GM23338 (cell line): ENCODE data around the gene RTN3. TPM values are rescaled to one million over a fixed set of nuclear protein-coding genes. Genes with fewer than 3 reads are reported as not detected.
"Not testable (repeated sequence)": the region's sequence is repeated elsewhere in the genome, so short reads cannot be mapped to it uniquely, and the experiment has no call there.

Experiments used
- ATAC-seq: fragments of 200-7000 bp; cut with Tn5 transposase; 3 replicates; pipeline ENCODE4 v1.9.1; 2020
- DNase-seq: peaks from one replicate; pipeline ENCODE4 v3.0.0-alpha.2; 2015; ENCODE audit warnings: low spot score
- H2AFZ ChIP-seq: fragments of 200-600 bp; sonication (generic); 2 replicates; pipeline ENCODE4 v1.8.0; 2016; ENCODE audit warnings: antibody characterized with exemption, mild to moderate bottlenecking, moderate library complexity
- H3F3A ChIP-seq: fragments of 200-600 bp; sonication (generic); replicated peaks from 2 replicates; pipeline ENCODE4 v1.8.0; 2017; ENCODE audit warnings: antibody characterized with exemption, mixed run types, low read depth
- H3K27ac ChIP-seq: fragments of 200-600 bp; sonication (generic); 2 replicates; pipeline ENCODE4 v1.6.1; 2016; ENCODE audit warnings: low read depth
- H3K27me3 ChIP-seq: fragments of 200-600 bp; sonication (generic); 2 replicates; pipeline ENCODE4 v1.8.0; 2016; ENCODE audit warnings: mild to moderate bottlenecking, mixed run types, moderate library complexity; ENCODE audit not compliant: insufficient read depth
- H3K36me3 ChIP-seq: fragments of 200-600 bp; sonication (generic); 2 replicates; pipeline ENCODE4 v1.8.0; 2016; ENCODE audit warnings: mild to moderate bottlenecking; ENCODE audit not compliant: insufficient read depth
- H3K4me1 ChIP-seq: fragments of 200-600 bp; sonication (generic); 2 replicates; pipeline ENCODE4 v1.8.0; 2016; ENCODE audit warnings: mild to moderate bottlenecking, moderate library complexity; ENCODE audit not compliant: insufficient read depth
- H3K4me2 ChIP-seq: fragments of 200-600 bp; sonication (generic); 2 replicates; pipeline ENCODE4 v1.7.1; 2017; ENCODE audit warnings: mixed run types
- H3K4me3 ChIP-seq: fragments of 200-600 bp; sonication (generic); 2 replicates; pipeline ENCODE4 v1.6.1; 2016; ENCODE audit warnings: mixed run types
- H3K79me2 ChIP-seq: fragments of 200-600 bp; sonication (generic); replicated peaks from 2 replicates; pipeline ENCODE4 v1.8.0; 2017; ENCODE audit warnings: mild to moderate bottlenecking; ENCODE audit not compliant: insufficient read depth
- H3K9me2 ChIP-seq: fragments of 200-600 bp; sonication (generic); 2 replicates; pipeline ENCODE4 v1.8.0; 2017; ENCODE audit not compliant: insufficient read depth
- H4K20me1 ChIP-seq: fragments of 200-600 bp; sonication (generic); replicated peaks from 2 replicates; pipeline ENCODE4 v1.8.0; 2017; ENCODE audit warnings: mild to moderate bottlenecking; ENCODE audit not compliant: insufficient read depth
- H3K27ac Mint-ChIP-seq: 2 replicates; pipeline ENCODE4 v1.8.0; 2020; ENCODE audit warnings: inconsistent platforms, mild to moderate bottlenecking, moderate library complexity, mixed read lengths
- H3K27me3 Mint-ChIP-seq: 3 replicates; pipeline ENCODE4 v1.8.0; 2022; ENCODE audit warnings: low read depth, mild to moderate bottlenecking, moderate library complexity, mixed read lengths, inconsistent platforms; ENCODE audit not compliant: insufficient read depth, poor library complexity
- H3K36me3 Mint-ChIP-seq: 3 replicates; pipeline ENCODE4 v1.8.0; 2021; ENCODE audit warnings: low read depth, mild to moderate bottlenecking, inconsistent platforms, moderate library complexity, mixed read lengths
- H3K4me1 Mint-ChIP-seq: 3 replicates; pipeline ENCODE4 v1.8.0; 2020; ENCODE audit warnings: mild to moderate bottlenecking, inconsistent platforms, mixed read lengths
- H3K4me3 Mint-ChIP-seq: 3 replicates; pipeline ENCODE4 v1.8.0; 2021; ENCODE audit warnings: moderate library complexity, mild to moderate bottlenecking, inconsistent platforms, mixed read lengths
- H3K9me3 Mint-ChIP-seq: 3 replicates; pipeline ENCODE4 v1.8.0; 2020; ENCODE audit warnings: moderate library complexity, mild to moderate bottlenecking, inconsistent platforms, mixed read lengths
- CTCF ChIP-seq, 2 experiments: fragments of 200-600 bp in 1 of 2; sonication (generic) in 1 of 2; conservative IDR thresholded peaks; 2 replicates each; pipeline versions ENCODE4 v1.5.1 to v1.6.1; 2016 to 2017; ENCODE audit warnings: antibody characterized with exemption in 2 of 2, low read depth in 2 of 2, mild to moderate bottlenecking in 2 of 2, moderate library complexity in 1 of 2
- ZNF114 ChIP-seq: fragments of 250-450 bp; sonication (Bioruptor Pico); IDR thresholded peaks from 2 replicates; pipeline ENCODE4 v1.5.0; 2020; ENCODE audit warnings: mild to moderate bottlenecking, moderate library complexity
- polyA plus RNA-seq: library from polyadenylated mRNA; unstranded; fragments of >200 nt; fragmentation: Nextera tagmentation; extraction: Ambion mirVana; gene quantifications from 2 replicates; pipeline ENCODE4 v1.2.1, GENCODE V29; 2016
- total RNA-seq: library from RNA; depleted of rRNA; stranded (reverse); fragments of >200 nt; shearing (Covaris generic); gene quantifications from 2 replicates; pipeline ENCODE4 v1.2.3, GENCODE V29; 2014
- TF ChIP-seq, protein P1 (sequence below): fragments of 250-450 bp; sonication (Bioruptor Pico); IDR thresholded peaks from 2 replicates; pipeline ENCODE4 v1.5.0; 2020; ENCODE audit warnings: mild to moderate bottlenecking, moderate library complexity

RTN3 gene
- total and polyA plus RNA-seq, 2 experiments from 2014 or later: 138 to 162 TPM

- ATAC-seq (peak; percentile 98), DNase-seq (peak; percentile 92)
- no peaks in the 10 kb centered on the region for H4K20me1 ChIP-seq
- no peaks in the 10 kb centered on the region for H3K4me1 ChIP-seq
- H3K36me3 ChIP-seq: peaks cover 15% of the 10 kb centered on the region
- H3K27me3 Mint-ChIP-seq: no peaks in the 10 kb centered on the region
- H3K4me3 ChIP-seq: no peak overlapping the region
- H3K27ac ChIP-seq: peak overlapping the region; percentile 5; the same call in 1 of the 2 replicates
- H2AFZ ChIP-seq: no peak overlapping the region
- no peaks in the 10 kb centered on the region for H3K9me2 ChIP-seq
- H3K27me3 ChIP-seq: no peaks in the 10 kb centered on the region
- peaks cover 3% of the 10 kb centered on the region; the same call in 2 of the 3 replicates for H3K4me1 Mint-ChIP-seq
- H3K9me3 Mint-ChIP-seq: no peaks in the 10 kb centered on the region
- H3F3A ChIP-seq: no peaks in the 10 kb centered on the region
- H3K79me2 ChIP-seq: no peaks in the 10 kb centered on the region
- peaks cover 32% of the 10 kb centered on the region for H3K36me3 Mint-ChIP-seq
- H3K27ac Mint-ChIP-seq: peak overlapping the region; percentile 7; the same call in 1 of the 2 replicates
- no peak overlapping the region for H3K4me2 ChIP-seq
- TF ChIP-seq CTCF (conservative IDR thresholded peaks at IDR 0.05; ENCODE audit: low read depth in 2 of 2) (peak; percentile 95 to 98), ZNF114 (CRISPR knock-in tag) (no peak)
- TF ChIP-seq, protein P1, sequence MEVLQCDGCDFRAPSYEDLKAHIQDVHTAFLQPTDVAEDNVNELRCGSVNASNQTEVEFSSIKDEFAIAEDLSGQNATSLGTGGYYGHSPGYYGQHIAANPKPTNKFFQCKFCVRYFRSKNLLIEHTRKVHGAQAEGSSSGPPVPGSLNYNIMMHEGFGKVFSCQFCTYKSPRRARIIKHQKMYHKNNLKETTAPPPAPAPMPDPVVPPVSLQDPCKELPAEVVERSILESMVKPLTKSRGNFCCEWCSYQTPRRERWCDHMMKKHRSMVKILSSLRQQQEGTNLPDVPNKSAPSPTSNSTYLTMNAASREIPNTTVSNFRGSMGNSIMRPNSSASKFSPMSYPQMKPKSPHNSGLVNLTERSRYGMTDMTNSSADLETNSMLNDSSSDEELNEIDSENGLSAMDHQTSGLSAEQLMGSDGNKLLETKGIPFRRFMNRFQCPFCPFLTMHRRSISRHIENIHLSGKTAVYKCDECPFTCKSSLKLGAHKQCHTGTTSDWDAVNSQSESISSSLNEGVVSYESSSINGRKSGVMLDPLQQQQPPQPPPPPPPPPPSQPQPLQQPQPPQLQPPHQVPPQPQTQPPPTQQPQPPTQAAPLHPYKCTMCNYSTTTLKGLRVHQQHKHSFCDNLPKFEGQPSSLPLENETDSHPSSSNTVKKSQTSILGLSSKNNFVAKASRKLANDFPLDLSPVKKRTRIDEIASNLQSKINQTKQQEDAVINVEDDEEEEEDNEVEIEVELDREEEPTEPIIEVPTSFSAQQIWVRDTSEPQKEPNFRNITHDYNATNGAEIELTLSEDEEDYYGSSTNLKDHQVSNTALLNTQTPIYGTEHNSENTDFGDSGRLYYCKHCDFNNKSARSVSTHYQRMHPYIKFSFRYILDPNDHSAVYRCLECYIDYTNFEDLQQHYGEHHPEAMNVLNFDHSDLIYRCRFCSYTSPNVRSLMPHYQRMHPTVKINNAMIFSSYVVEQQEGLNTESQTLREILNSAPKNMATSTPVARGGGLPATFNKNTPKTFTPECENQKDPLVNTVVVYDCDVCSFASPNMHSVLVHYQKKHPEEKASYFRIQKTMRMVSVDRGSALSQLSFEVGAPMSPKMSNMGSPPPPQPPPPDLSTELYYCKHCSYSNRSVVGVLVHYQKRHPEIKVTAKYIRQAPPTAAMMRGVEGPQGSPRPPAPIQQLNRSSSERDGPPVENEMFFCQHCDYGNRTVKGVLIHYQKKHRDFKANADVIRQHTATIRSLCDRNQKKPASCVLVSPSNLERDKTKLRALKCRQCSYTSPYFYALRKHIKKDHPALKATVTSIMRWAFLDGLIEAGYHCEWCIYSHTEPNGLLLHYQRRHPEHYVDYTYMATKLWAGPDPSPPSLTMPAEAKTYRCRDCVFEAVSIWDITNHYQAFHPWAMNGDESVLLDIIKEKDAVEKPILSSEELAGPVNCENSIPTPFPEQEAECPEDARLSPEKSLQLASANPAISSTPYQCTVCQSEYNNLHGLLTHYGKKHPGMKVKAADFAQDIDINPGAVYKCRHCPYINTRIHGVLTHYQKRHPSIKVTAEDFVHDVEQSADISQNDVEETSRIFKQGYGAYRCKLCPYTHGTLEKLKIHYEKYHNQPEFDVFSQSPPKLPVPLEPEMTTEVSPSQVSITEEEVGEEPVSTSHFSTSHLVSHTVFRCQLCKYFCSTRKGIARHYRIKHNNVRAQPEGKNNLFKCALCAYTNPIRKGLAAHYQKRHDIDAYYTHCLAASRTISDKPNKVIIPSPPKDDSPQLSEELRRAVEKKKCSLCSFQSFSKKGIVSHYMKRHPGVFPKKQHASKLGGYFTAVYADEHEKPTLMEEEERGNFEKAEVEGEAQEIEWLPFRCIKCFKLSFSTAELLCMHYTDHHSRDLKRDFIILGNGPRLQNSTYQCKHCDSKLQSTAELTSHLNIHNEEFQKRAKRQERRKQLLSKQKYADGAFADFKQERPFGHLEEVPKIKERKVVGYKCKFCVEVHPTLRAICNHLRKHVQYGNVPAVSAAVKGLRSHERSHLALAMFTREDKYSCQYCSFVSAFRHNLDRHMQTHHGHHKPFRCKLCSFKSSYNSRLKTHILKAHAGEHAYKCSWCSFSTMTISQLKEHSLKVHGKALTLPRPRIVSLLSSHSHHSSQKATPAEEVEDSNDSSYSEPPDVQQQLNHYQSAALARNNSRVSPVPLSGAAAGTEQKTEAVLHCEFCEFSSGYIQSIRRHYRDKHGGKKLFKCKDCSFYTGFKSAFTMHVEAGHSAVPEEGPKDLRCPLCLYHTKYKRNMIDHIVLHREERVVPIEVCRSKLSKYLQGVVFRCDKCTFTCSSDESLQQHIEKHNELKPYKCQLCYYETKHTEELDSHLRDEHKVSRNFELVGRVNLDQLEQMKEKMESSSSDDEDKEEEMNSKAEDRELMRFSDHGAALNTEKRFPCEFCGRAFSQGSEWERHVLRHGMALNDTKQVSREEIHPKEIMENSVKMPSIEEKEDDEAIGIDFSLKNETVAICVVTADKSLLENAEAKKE: peak; percentile 66; the same call in 1 of the 2 replicates
- no peak overlapping the region for H3K4me3 Mint-ChIP-seq
Measured at GRCh38 chr11:63635762-63636465, 45.4 kb upstream of the RTN3 start.

DNA sequence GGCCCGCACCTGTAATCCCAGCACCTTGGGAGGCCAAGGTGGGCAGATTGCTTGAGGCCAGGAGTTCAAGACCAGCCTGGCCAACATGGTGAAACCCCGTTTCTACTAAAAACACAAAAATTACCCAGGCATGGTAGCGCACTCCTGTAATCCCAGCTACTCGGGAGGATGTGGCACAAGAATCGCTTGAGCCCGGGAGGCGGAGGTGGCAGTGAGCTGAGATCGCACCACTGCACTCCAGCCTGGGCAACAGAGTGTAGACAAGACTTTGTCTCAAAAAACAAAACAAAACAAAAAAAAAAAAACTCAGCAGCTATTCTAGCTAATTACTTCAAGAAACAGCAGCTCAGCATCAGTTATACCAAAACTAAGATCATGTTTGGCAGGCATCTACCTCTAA is 42.9 kb upstream of the RTN3 start:
- H3K27ac ChIP-seq, H3K4me1 Mint-ChIP-seq, H3K4me3 ChIP-seq, H3K27ac Mint-ChIP-seq, DNase-seq, H3F3A ChIP-seq, H3K4me1 ChIP-seq, H3K4me2 ChIP-seq, H3K4me3 Mint-ChIP-seq, H3K27me3 ChIP-seq, H3K9me2 ChIP-seq, H4K20me1 ChIP-seq, H2AFZ ChIP-seq, ATAC-seq, H3K79me2 ChIP-seq, H3K27me3 Mint-ChIP-seq, H3K9me3 Mint-ChIP-seq: not testable (repeated sequence)
- H3K36me3 ChIP-seq: peaks cover 19% of the 10 kb centered on the region
- H3K36me3 Mint-ChIP-seq: peaks cover 24% of the 10 kb centered on the region
